Measurements from ENCODE around the gene RAP1GAP2.

Gene RAP1GAP2

DNA sequence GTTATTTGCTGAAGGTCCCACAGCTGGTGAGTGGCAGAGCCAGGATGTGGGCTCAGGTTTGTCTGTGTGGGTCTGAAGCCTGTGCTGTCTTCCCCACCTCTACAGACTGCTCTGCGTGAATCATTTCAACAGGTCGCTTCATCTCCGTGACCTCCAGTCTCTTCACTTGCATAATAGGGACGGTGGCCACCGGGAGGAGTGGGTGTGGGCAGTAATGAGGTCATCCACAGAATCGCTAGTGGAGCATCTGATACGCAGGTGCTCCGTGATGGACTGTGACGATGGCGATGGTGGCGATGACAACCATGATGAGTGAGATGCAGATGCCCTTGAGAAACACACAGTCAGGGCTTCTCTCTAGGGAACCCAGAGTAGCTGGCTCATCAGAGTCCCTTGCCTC is 120.2 kb downstream of the RAP1GAP2 start:
- Histone ChIP-seq H3K4me3 (ENCODE audit: low read depth, low read length) (no peak overlapping the region), H3K27me3 (ENCODE audit: control insufficient read depth, insufficient read depth, low read length) (no peaks in the 10 kb centered on the region), H3K9me3 (ENCODE audit: control insufficient read depth, insufficient read depth, low read length) (no peaks in the 10 kb centered on the region), H3K4me1 (ENCODE audit: control insufficient read depth, insufficient read depth, low read length) (no peaks in the 10 kb centered on the region), H3K36me3 (ENCODE audit: control insufficient read depth, insufficient read depth, low read length) (peaks cover 12% of the 10 kb centered on the region; the same call in 1 of the 2 replicates), H3K9ac (ENCODE audit: low read depth, low read length) (no peak overlapping the region), H3K27ac (ENCODE audit: low read depth, low read length) (no peak overlapping the region)

DNA sequence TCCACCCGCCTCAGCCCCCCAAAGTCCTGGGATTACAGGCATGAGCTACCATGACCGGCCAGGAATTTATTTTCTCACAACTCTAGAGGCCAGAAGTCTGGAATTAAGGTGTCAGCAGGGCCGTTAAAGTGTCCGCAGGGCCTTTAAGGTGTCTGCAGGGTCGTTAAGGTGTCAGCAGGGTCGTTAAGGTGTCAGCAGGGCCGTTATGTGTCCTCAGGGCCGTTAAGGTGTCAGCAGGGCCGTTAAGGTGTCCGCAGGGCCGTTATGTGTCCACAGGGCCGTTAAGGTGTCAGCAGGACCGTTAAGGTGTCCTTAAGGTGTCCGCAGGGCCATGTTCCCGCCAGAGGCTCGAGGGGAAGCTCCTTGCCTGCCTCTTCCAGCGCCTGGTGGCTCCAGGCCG is 125.2 kb downstream of the RAP1GAP2 start:
- H3K4me1 ChIP-seq (ENCODE audit: control insufficient read depth, insufficient read depth, low read length): peaks cover 12% of the 10 kb centered on the region
- no peaks in the 10 kb centered on the region for H3K9me3 ChIP-seq (ENCODE audit: control insufficient read depth, insufficient read depth, low read length)
- peaks cover 2% of the 10 kb centered on the region; the same call in 1 of the 2 replicates for H3K36me3 ChIP-seq (ENCODE audit: control insufficient read depth, insufficient read depth, low read length)
- H3K27ac ChIP-seq (ENCODE audit: low read depth, low read length): no peak overlapping the region
- no peak overlapping the region for H3K4me3 ChIP-seq (ENCODE audit: low read depth, low read length)
- no peak overlapping the region for H3K9ac ChIP-seq (ENCODE audit: low read depth, low read length)
- no peaks in the 10 kb centered on the region for H3K27me3 ChIP-seq (ENCODE audit: control insufficient read depth, insufficient read depth, low read length)

- Histone ChIP-seq H3K4me1 (ENCODE audit: control insufficient read depth, insufficient read depth, low read length) (peaks cover 12% of the 10 kb centered on the region), H3K27me3 (ENCODE audit: control insufficient read depth, insufficient read depth, low read length) (no peaks in the 10 kb centered on the region), H3K9ac (ENCODE audit: low read depth, low read length) (no peak overlapping the region), H3K36me3 (ENCODE audit: control insufficient read depth, insufficient read depth, low read length) (peaks cover 2% of the 10 kb centered on the region; the same call in 1 of the 2 replicates), H3K9me3 (ENCODE audit: control insufficient read depth, insufficient read depth, low read length) (no peaks in the 10 kb centered on the region), H3K27ac (ENCODE audit: low read depth, low read length) (no peak overlapping the region), H3K4me3 (ENCODE audit: low read depth, low read length) (no peak overlapping the region)
Observed at GRCh38 chr17:2924211-2924610, 128.0 kb downstream of the RAP1GAP2 start.

DNA sequence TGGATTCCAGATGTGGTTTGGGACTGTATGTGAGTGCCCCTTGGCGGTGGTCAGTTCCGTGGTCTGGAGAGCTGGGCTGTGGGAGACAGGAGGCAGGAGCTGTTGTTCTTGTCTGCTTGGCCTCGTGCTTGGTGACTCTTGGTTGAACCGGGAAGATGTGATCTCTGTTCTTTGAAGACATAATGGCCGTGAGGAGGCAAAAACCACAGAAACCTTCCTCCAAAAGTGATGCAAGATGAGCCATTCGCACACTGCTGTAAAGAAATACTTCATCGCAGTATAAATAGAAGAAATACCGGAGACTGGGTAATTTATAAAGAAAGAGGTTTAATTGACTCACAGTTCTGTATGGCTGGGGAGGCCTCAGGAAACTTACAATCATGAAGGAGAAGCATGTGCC is 128.8 kb downstream of the RAP1GAP2 start:
- H3K9ac ChIP-seq (ENCODE audit: low read depth, low read length): no peak overlapping the region
- no peaks in the 10 kb centered on the region for H3K9me3 ChIP-seq (ENCODE audit: control insufficient read depth, insufficient read depth, low read length)
- H3K4me1 ChIP-seq (ENCODE audit: control insufficient read depth, insufficient read depth, low read length): peaks cover 12% of the 10 kb centered on the region
- no peaks in the 10 kb centered on the region for H3K27me3 ChIP-seq (ENCODE audit: control insufficient read depth, insufficient read depth, low read length)
- H3K4me3 ChIP-seq (ENCODE audit: low read depth, low read length): no peak overlapping the region
- no peak overlapping the region for H3K27ac ChIP-seq (ENCODE audit: low read depth, low read length)
- H3K36me3 ChIP-seq (ENCODE audit: control insufficient read depth, insufficient read depth, low read length): peaks cover 2% of the 10 kb centered on the region; the same call in 1 of the 2 replicates

DNA sequence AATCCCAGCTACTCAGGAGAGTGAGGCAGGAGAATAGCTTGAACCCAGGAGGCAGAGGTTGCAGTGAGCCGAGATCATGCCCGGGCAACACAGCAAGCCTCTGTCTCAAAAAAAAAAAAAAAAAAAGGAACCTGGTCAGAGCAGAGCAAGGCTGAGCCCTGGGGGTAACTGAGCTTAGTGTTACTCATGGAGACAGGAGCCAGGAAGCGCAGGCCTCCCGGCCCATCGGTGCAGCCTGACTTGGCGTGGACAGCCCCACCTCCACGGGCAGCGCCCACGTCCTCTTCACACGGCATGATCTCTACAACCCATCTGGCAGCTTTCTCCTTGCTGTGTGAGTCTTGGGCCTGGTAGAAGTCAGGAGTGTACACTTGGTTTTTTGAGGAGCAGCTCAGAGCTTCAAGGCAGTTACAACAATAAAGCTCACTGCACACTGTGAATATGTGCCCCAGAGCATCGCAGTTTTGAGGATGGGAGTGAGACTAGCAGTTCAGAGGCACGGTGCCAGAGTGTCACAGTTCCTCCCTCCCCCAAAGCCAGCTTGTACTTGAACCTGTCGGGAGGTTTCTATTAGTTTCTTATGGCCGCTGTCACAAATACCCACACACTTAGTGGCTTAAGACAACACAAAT is 129.9 kb downstream of the RAP1GAP2 start:
- H3K9me3 ChIP-seq (ENCODE audit: control insufficient read depth, insufficient read depth, low read length): no peaks in the 10 kb centered on the region
- H3K9ac ChIP-seq (ENCODE audit: low read depth, low read length): no peak overlapping the region
- peaks cover 2% of the 10 kb centered on the region; the same call in 1 of the 2 replicates for H3K36me3 ChIP-seq (ENCODE audit: control insufficient read depth, insufficient read depth, low read length)
- H3K27me3 ChIP-seq (ENCODE audit: control insufficient read depth, insufficient read depth, low read length): no peaks in the 10 kb centered on the region
- H3K4me3 ChIP-seq (ENCODE audit: low read depth, low read length): no peak overlapping the region
- peaks cover 20% of the 10 kb centered on the region for H3K4me1 ChIP-seq (ENCODE audit: control insufficient read depth, insufficient read depth, low read length)
- no peak overlapping the region for H3K27ac ChIP-seq (ENCODE audit: low read depth, low read length)

- H3K27me3 ChIP-seq (ENCODE audit: control insufficient read depth, insufficient read depth, low read length): no peaks in the 10 kb centered on the region
- H3K4me1 ChIP-seq (ENCODE audit: control insufficient read depth, insufficient read depth, low read length): peaks cover 30% of the 10 kb centered on the region
Observed at GRCh38 chr17:2928294-2928890, 132.2 kb downstream of the RAP1GAP2 start.

DNA sequence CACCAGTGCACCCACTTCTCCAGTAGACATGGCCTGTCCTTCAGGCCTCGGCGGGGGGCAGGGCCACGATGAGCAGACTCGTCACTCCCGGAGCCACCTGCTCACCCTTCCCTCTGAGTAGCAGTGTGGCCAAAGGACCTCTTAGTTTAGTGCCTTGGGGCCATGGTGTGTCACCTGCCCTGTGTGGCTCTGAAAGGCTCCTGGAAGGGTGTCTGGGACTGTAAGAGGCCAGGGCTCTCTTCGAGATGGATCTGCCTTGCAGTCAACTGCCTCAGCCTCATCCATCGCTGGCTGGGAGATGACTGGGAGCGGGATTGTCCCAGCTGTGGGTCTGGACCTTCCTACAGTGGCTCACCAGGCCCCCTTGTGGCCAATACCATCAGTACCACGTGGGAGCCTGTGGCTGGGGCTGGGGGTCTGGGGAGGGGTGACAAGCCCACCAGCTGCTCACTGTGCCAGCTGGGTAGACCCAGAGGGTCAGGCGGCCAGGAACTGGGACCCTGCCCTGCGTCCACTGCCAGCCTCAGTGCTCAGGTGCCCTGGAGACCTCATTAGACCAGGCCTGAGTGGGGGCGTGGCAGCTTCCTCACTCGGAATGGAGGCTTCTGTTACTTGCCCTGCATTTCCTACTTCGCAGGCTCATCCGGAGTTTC is 133.8 kb downstream of the RAP1GAP2 start:
- no peaks in the 10 kb centered on the region for H3K9me3 ChIP-seq (ENCODE audit: control insufficient read depth, insufficient read depth, low read length)
- no peaks in the 10 kb centered on the region for H3K27me3 ChIP-seq (ENCODE audit: control insufficient read depth, insufficient read depth, low read length)
- H3K36me3 ChIP-seq (ENCODE audit: control insufficient read depth, insufficient read depth, low read length): peaks cover 12% of the 10 kb centered on the region; the same call in 1 of the 2 replicates
- H3K4me3 ChIP-seq (ENCODE audit: low read depth, low read length): no peak overlapping the region
- no peak overlapping the region for H3K27ac ChIP-seq (ENCODE audit: low read depth, low read length)
- peaks cover 18% of the 10 kb centered on the region for H3K4me1 ChIP-seq (ENCODE audit: control insufficient read depth, insufficient read depth, low read length)
- H3K9ac ChIP-seq (ENCODE audit: low read depth, low read length): no peak overlapping the region

More at GRCh38 chr17:2928294-2928890, 132.2 kb downstream of the RAP1GAP2 start:
- Histone ChIP-seq H3K36me3 (ENCODE audit: control insufficient read depth, insufficient read depth, low read length) (peaks cover 2% of the 10 kb centered on the region; the same call in 1 of the 2 replicates), H3K9ac (ENCODE audit: low read depth, low read length) (no peak overlapping the region), H3K9me3 (ENCODE audit: control insufficient read depth, insufficient read depth, low read length) (no peaks in the 10 kb centered on the region), H3K27ac (ENCODE audit: low read depth, low read length) (no peak overlapping the region), H3K4me3 (ENCODE audit: low read depth, low read length) (no peak overlapping the region)

DNA sequence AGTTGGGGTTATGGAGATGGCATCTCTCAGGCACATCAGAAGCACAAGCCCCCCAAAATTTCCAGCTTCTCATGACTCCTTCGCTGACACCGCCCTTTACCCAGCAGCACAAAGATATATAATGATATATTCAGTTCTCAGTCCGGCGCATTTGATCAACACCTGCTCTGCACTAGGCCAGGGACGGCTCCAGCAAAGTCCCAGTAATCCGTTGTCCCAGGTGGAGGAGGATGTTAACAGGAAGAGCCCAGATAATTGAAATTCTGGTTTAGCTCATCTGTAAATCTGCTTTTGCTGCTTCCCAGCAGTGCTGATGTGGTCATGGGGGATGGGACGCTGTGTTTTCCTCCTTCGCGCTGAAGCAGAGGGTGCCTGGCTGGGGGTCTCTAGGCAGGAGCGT is 135.6 kb downstream of the RAP1GAP2 start:
- no peaks in the 10 kb centered on the region for H3K9me3 ChIP-seq (ENCODE audit: control insufficient read depth, insufficient read depth, low read length)
- H3K36me3 ChIP-seq (ENCODE audit: control insufficient read depth, insufficient read depth, low read length): 0 out of 2 replicates have a peak, but pooled peaks cover 9% of the 10 kb centered on the region
- H3K27ac ChIP-seq (ENCODE audit: low read depth, low read length): no peak overlapping the region
- H3K4me3 ChIP-seq (ENCODE audit: low read depth, low read length): no peak overlapping the region
- H3K27me3 ChIP-seq (ENCODE audit: control insufficient read depth, insufficient read depth, low read length): no peaks in the 10 kb centered on the region
- H3K9ac ChIP-seq (ENCODE audit: low read depth, low read length): no peak overlapping the region
- H3K4me1 ChIP-seq (ENCODE audit: control insufficient read depth, insufficient read depth, low read length): peaks cover 18% of the 10 kb centered on the region

DNA sequence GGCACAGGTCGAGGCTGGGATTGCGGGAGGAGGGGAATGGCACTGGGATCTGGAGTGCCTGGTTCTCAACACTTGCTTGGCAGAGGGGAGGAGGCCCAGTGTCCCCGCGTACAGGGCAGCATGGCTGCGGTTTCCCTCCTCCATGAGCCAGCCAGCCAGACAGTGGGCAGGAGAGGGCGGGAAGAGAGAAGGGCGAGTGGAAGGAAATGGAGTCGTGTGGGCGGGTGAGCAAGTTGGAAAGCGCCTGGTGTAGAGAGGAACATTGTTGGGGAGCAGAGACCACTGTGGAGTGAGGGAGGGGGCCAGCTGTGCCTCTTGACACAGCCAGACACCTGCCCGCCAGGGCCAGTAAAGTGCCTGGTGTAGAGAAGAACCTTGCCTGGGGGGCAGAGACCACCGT is 136.7 kb downstream of the RAP1GAP2 start:
- no peaks in the 10 kb centered on the region for H3K9me3 ChIP-seq (ENCODE audit: control insufficient read depth, insufficient read depth, low read length)
- H3K36me3 ChIP-seq (ENCODE audit: control insufficient read depth, insufficient read depth, low read length): 0 out of 2 replicates have a peak, but pooled peaks cover 9% of the 10 kb centered on the region
- H3K27me3 ChIP-seq (ENCODE audit: control insufficient read depth, insufficient read depth, low read length): no peaks in the 10 kb centered on the region
- no peak overlapping the region for H3K4me3 ChIP-seq (ENCODE audit: low read depth, low read length)
- H3K4me1 ChIP-seq (ENCODE audit: control insufficient read depth, insufficient read depth, low read length): peaks cover 18% of the 10 kb centered on the region
- no peak overlapping the region for H3K9ac ChIP-seq (ENCODE audit: low read depth, low read length)
- H3K27ac ChIP-seq (ENCODE audit: low read depth, low read length): no peak overlapping the region

DNA sequence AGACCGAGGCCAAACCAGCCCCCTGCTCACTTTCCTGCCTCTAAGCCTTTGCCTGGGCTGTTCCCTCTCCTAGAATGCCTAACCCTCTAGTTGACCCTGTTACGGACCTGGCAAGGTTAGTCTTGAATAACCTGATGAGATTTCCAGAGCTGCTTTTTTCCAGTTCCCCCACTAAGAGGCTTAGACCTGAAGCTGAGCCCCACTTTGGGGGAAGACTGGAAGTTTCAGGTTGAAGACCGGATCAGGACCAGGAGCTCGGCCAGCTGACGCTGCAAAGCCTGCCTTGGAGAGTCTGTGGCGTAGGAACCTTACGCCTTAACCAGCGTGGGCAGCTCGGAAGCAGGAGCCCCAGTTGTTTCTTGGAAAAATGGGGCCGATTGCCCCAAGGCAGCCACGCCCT is 137.4 kb downstream of the RAP1GAP2 start:
- Histone ChIP-seq H3K9ac (ENCODE audit: low read depth, low read length) (no peak overlapping the region), H3K4me1 (ENCODE audit: control insufficient read depth, insufficient read depth, low read length) (peaks cover 18% of the 10 kb centered on the region), H3K36me3 (ENCODE audit: control insufficient read depth, insufficient read depth, low read length) (0 out of 2 replicates have a peak, but pooled peaks cover 9% of the 10 kb centered on the region), H3K4me3 (ENCODE audit: low read depth, low read length) (no peak overlapping the region), H3K9me3 (ENCODE audit: control insufficient read depth, insufficient read depth, low read length) (no peaks in the 10 kb centered on the region), H3K27me3 (ENCODE audit: control insufficient read depth, insufficient read depth, low read length) (no peaks in the 10 kb centered on the region), H3K27ac (ENCODE audit: low read depth, low read length) (no peak overlapping the region)

DNA sequence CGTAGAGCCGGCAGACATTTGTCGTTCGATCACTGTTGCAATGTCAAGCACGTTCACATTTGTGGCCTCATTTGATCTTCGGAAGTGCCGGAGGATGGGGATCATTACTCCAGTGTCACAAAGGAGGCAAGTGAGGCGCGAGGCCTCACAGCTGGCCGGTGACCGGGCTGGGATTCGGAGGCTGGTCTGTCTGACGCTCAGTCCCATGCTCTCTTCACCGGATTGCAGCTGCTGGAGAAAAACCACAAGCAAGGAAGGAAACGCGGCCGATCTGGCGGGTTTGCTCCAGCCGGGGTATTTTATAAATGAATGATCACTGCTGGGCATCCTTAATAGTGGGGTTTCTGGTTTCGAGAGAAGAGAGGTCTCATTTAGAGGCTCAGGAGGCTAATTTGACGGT is 139.4 kb downstream of the RAP1GAP2 start:
- H3K4me3 ChIP-seq (ENCODE audit: low read depth, low read length): no peak overlapping the region
- H3K36me3 ChIP-seq (ENCODE audit: control insufficient read depth, insufficient read depth, low read length): 0 out of 2 replicates have a peak, but pooled peaks cover 9% of the 10 kb centered on the region
- no peaks in the 10 kb centered on the region for H3K9me3 ChIP-seq (ENCODE audit: control insufficient read depth, insufficient read depth, low read length)
- H3K4me1 ChIP-seq (ENCODE audit: control insufficient read depth, insufficient read depth, low read length): peaks cover 14% of the 10 kb centered on the region
- no peak overlapping the region for H3K9ac ChIP-seq (ENCODE audit: low read depth, low read length)
- no peaks in the 10 kb centered on the region for H3K27me3 ChIP-seq (ENCODE audit: control insufficient read depth, insufficient read depth, low read length)
- H3K27ac ChIP-seq (ENCODE audit: low read depth, low read length): no peak overlapping the region
